ENCODE measurements around the gene ITGA2B.
A peak's percentile ranks its signal among the peaks of the same experiment; 100 is the strongest.
"Not testable (repeated sequence)": the region's sequence is repeated elsewhere in the genome, so short reads cannot be mapped to it uniquely, and the experiment has no call there.

Gene ITGA2B

DNA sequence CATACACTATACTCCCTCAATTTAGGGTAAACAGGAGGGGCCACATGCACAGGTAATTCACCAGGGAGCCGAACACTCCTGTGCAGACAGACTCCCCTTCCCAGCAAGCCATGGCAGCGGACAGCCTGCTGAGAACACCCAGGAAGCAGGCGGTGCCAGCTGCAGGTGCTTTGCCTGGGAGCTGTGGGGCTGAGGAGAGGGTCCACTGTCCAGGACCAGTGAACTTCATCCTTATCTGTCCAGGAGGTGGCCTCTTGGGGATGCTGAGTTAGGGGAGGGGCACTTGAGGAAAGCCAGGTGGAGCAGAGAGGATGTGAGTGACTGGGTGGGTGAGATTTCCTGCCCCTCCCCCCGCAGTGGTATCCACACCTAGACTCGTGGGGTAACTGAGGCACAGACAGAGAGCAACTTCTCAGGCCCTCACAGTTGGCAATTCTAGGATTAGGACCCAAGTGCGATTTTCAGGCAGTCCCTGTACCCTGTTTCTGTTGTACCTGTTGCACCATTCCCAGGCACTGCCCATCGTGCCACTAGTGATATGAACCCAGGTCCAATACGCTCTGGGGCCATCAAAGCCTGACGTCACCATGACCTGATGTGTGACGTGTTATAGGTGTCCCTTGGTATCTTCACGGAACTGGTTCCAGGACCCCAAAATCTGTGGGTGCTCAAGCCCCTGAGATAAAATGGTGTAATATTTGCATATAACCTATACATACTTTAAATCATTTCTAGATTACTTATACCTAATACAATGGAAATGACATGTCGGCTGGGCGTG is 43.2 kb downstream of the ITGA2B start:
- TF ChIP-seq, protein P1, sequence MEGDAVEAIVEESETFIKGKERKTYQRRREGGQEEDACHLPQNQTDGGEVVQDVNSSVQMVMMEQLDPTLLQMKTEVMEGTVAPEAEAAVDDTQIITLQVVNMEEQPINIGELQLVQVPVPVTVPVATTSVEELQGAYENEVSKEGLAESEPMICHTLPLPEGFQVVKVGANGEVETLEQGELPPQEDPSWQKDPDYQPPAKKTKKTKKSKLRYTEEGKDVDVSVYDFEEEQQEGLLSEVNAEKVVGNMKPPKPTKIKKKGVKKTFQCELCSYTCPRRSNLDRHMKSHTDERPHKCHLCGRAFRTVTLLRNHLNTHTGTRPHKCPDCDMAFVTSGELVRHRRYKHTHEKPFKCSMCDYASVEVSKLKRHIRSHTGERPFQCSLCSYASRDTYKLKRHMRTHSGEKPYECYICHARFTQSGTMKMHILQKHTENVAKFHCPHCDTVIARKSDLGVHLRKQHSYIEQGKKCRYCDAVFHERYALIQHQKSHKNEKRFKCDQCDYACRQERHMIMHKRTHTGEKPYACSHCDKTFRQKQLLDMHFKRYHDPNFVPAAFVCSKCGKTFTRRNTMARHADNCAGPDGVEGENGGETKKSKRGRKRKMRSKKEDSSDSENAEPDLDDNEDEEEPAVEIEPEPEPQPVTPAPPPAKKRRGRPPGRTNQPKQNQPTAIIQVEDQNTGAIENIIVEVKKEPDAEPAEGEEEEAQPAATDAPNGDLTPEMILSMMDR (IDR thresholded peaks at IDR 0.05; ENCODE audit: control insufficient read depth, insufficient read depth, low read depth, low read length, missing control alignments) = no peak
- H3K4me3 ChIP-seq (ENCODE audit: control insufficient read depth, low read depth, low read length) = peak overlapping the region; percentile 92
- DNase-seq (ENCODE audit: low read depth) = no peak

DNA sequence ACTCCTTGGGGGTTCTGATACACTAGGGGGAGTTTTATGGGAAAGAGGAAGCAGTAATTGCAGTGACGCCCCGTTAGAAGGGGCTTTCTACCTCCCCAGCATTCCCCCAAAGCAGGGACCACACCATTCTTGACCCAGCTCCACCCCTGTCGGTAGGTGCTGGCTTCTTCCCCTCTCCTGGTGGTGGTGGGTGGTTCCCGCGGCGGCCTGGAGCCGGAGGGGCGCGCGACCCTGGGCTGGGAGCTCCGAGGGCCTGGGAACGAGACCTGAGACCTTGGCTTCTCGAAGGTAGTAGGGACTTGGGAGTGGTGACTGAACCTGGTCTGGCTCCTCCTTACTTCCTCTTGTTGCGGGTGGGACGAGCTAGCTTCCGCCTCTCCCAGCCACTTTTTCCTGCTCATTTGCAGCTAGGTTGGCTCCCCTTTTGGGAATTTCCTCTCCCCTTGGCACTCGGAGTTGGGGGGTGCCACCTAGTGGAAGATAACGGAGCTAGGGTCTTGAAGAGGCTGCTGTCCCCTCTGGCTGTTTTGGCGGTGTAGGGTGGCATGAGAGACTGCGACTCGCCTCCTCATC is 43.9 kb downstream of the ITGA2B start:
- TF ChIP-seq, protein P1 (IDR thresholded peaks at IDR 0.05; ENCODE audit: control insufficient read depth, insufficient read depth, low read depth, low read length, missing control alignments) = peak; percentile 70
- DNase-seq (ENCODE audit: low read depth) = no peak
- peak overlapping the region; percentile 92 for H3K4me3 ChIP-seq (ENCODE audit: control insufficient read depth, low read depth, low read length)

DNA sequence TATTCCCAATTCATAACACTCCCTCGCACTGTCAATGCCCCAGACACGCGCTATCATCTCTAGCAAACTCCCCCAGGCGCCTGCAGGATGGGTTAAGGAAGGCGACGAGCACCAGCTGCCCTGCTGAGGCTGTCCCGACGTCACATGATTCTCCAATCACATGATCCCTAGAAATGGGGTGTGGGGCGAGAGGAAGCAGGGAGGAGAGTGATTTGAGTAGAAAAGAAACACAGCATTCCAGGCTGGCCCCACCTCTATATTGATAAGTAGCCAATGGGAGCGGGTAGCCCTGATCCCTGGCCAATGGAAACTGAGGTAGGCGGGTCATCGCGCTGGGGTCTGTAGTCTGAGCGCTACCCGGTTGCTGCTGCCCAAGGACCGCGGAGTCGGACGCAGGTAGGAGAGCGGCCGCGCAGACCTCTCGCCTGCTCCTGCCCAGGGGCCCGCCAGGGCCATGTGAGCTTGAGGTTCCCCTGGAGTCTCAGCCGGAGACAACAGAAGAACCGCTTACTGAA is 44.5 kb downstream of the ITGA2B start, which contains the start of gene GRN:
TSS of gene GRN (plus strand) at position 364 of the 515 bp plus-strand sequence. CDS start 3,863 bp downstream, outside the sequence.
- TF ChIP-seq, protein P1 (IDR thresholded peaks at IDR 0.05; ENCODE audit: control insufficient read depth, insufficient read depth, low read depth, low read length, missing control alignments) = no peak
- DNase-seq (ENCODE audit: low read depth) = peak; percentile 94
- H3K4me3 ChIP-seq (ENCODE audit: control insufficient read depth, low read depth, low read length) = peak within 1 kb of the TSS; percentile 92

DNA sequence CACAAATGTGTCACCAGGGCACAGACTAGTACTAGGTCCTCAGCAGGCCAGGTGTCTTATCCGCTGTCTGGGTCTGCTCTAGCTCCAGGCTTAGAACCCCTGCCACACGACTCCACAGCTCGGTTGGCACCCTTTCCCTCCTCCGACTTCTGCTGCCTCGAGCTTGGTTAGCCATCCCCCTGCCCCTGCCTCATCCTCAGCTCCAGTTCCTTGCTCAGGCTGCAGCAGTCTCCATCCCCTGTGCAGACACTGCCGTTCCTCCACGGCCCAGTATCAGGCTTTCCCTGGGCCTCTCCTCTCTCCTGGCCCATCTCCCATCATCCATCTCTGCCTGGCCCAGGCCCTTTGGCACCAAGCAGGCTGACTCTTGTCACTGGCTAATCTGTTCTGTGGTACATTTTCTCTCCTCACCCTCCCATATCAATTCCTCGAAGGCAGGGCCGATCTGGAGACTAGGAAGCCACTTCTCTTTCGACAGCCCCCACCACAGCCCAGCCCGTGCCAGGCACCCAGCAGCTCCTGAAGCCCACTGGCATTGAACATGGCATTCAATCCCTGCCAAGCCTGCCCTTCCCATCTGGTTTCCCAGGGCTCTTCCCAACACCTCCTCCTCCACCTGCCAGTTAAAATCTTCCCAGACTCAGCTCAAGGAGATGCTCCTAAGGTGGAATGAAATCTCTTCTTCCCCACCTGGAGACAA is 45.8 kb downstream of the ITGA2B start:
- no peak for DNase-seq (ENCODE audit: low read depth)
- TF ChIP-seq, protein P1 (IDR thresholded peaks at IDR 0.05; ENCODE audit: control insufficient read depth, insufficient read depth, low read depth, low read length, missing control alignments) = no peak
- H3K4me3 ChIP-seq (ENCODE audit: control insufficient read depth, low read depth, low read length) = no peak overlapping the region

DNA sequence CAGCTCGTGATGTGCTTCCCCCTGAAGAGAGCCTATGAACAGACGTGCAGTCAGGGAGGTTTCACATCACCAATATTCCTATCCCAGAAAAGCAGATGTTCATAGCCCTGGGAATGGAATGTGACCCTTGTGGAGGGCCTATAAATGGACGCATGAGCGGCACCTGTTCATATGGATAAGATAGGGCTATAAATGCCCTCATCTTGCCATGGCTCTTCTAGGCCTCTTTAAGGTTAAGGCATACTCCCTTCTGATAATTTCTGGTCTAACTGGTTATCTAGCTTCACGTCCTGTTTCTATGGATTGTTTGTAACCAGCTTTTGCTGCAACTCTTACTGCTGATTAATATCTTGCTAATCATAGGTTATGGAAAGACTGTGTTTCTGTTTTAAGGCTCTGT is 48.9 kb downstream of the ITGA2B start:
- DNase-seq (ENCODE audit: low read depth); H3K4me3 ChIP-seq (ENCODE audit: control insufficient read depth, low read depth, low read length): not testable (repeated sequence)

DNA sequence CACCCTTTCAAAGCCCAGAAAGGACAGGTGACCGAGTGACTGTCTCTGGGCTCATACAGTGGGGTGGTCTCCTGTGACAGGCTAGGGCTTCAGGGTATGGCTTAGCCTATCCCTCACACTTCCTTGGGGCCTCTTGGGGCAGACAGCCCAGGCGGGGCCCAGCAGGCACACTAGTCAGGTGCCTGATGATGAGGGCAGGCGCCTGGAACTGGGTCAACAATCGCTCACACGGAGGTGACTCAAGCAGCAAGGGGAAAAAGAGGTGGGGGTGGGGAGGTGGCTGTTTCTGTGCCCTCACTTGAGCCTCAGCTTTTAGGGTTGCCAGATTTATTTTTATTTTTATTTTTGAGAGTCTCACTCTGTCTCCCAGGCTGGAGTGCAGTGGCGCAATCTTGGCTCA is 50.7 kb downstream of the ITGA2B start:
- no peak overlapping the region for H3K4me3 ChIP-seq (ENCODE audit: control insufficient read depth, low read depth, low read length)
- no peak for DNase-seq (ENCODE audit: low read depth)
- TF ChIP-seq, protein P1 (IDR thresholded peaks at IDR 0.05; ENCODE audit: control insufficient read depth, insufficient read depth, low read depth, low read length, missing control alignments) = no peak

All from AG09309 (cell line).